Loucy (cell line): Measurements from ENCODE around the gene CCDC91.

Source experiments
- H2AFZ ChIP-seq: fragments of 200-600 bp; sonication (generic); 2 replicates; pipeline ENCODE4 v1.6.0; 2016; ENCODE audit warnings: antibody characterized with exemption, mild to moderate bottlenecking, low read length, moderate library complexity
- H3F3A ChIP-seq: fragments of 200-600 bp; 2 replicates; pipeline ENCODE4 v1.6.0; 2016; ENCODE audit warnings: antibody characterized with exemption, low read depth, mild to moderate bottlenecking
- H3K27me3 ChIP-seq: fragments of 200-600 bp; sonication (generic); 2 replicates; pipeline ENCODE4 v1.6.1; 2014; ENCODE audit warnings: low read length, mild to moderate bottlenecking; ENCODE audit not compliant: insufficient read depth, poor library complexity, severe bottlenecking
- H3K36me3 ChIP-seq: fragments of 200-600 bp; sonication (generic); 2 replicates; pipeline ENCODE4 v1.6.1; 2016; ENCODE audit warnings: low read length; ENCODE audit not compliant: insufficient read depth
- H3K4me1 ChIP-seq: fragments of 200-600 bp; sonication (generic); 2 replicates; pipeline ENCODE4 v1.5.1; 2014; ENCODE audit warnings: low read length, mild to moderate bottlenecking; ENCODE audit not compliant: insufficient read depth, poor library complexity, severe bottlenecking
- H3K4me2 ChIP-seq: fragments of 200-600 bp; sonication (generic); 2 replicates; pipeline ENCODE4 v1.6.0; 2014; ENCODE audit warnings: antibody characterized with exemption, low read length, low read depth, mild to moderate bottlenecking; ENCODE audit not compliant: poor library complexity, severe bottlenecking
- H3K4me3 ChIP-seq: fragments of 200-600 bp; sonication (generic); 2 replicates; pipeline ENCODE4 v1.5.1; 2014; ENCODE audit warnings: low read length, mild to moderate bottlenecking, mixed read lengths; ENCODE audit not compliant: poor library complexity, severe bottlenecking
- H3K79me2 ChIP-seq: fragments of 200-600 bp; sonication (generic); 2 replicates; pipeline ENCODE4 v1.6.1; 2014; ENCODE audit warnings: low read length; ENCODE audit not compliant: insufficient read depth
- H3K9ac ChIP-seq: fragments of 200-600 bp; sonication (generic); 2 replicates; pipeline ENCODE4 v1.6.0; 2014; ENCODE audit warnings: mild to moderate bottlenecking, low read depth, low read length, moderate library complexity; ENCODE audit not compliant: poor library complexity, severe bottlenecking
- H3K9me2 ChIP-seq: fragments of 200-600 bp; sonication (generic); replicated peaks from 2 replicates; pipeline ENCODE4 v1.6.1; 2016; ENCODE audit warnings: low read depth, low read length, mixed read lengths
- H3K9me3 ChIP-seq: fragments of 200-600 bp; sonication (generic); 2 replicates; pipeline ENCODE4 v1.6.1; 2014; ENCODE audit warnings: mild to moderate bottlenecking, antibody characterized with exemption, low read length, low read depth; ENCODE audit not compliant: insufficient read depth
- H4K20me1 ChIP-seq: fragments of 200-600 bp; sonication (generic); 2 replicates; pipeline ENCODE4 v1.6.0; 2014; ENCODE audit warnings: antibody characterized with exemption, low read length, mild to moderate bottlenecking; ENCODE audit not compliant: insufficient read depth, poor library complexity, severe bottlenecking
- CTCF ChIP-seq: fragments of 200-600 bp; sonication (generic); conservative IDR thresholded peaks from 2 replicates; pipeline ENCODE4 v1.5.1; 2014; ENCODE audit warnings: mild to moderate bottlenecking, antibody characterized with exemption, low read length
- EZH2phosphoT487 ChIP-seq: fragments of 200-600 bp; IDR thresholded peaks from 2 replicates; pipeline ENCODE4 v1.6.1; 2018; ENCODE audit warnings: antibody characterized with exemption, mild to moderate bottlenecking, moderate library complexity, borderline replicate concordance

CCDC91 gene

GRCh38 chr12:28585146-28585545 is 394.9 kb downstream of the CCDC91 start:
- H3K79me2 ChIP-seq, result no peaks in the 10 kb centered on the region
- no peak overlapping the region for H3K9ac ChIP-seq

GRCh38 chr12:28586481-28586880 is 396.2 kb downstream of the CCDC91 start:
- no peak overlapping the region for H3K4me2 ChIP-seq
- peaks cover 35% of the 10 kb centered on the region for H3K4me1 ChIP-seq
- no peaks in the 10 kb centered on the region for H4K20me1 ChIP-seq
- H2AFZ ChIP-seq, result no peak overlapping the region
- no peaks in the 10 kb centered on the region for H3F3A ChIP-seq
- H3K36me3 ChIP-seq, result no peaks in the 10 kb centered on the region
- H3K79me2 ChIP-seq, result no peaks in the 10 kb centered on the region
- no peak overlapping the region for H3K9ac ChIP-seq
- H3K27me3 ChIP-seq, result no peaks in the 10 kb centered on the region
- H3K9me3 ChIP-seq, result 0 out of 2 replicates have a peak, but pooled peaks cover under 1% of the 10 kb centered on the region
- H3K9me2 ChIP-seq, result no peaks in the 10 kb centered on the region
- no peak overlapping the region for H3K4me3 ChIP-seq
- no peak for TF ChIP-seq CTCF
- no peak for TF ChIP-seq EZH2phosphoT487

More at GRCh38 chr12:28585146-28585545, 394.9 kb downstream of the CCDC91 start:
- Histone ChIP-seq H3F3A (no peaks in the 10 kb centered on the region), H3K27me3 (no peaks in the 10 kb centered on the region), H3K4me2 (no peak overlapping the region), H3K9me2 (no peaks in the 10 kb centered on the region), H2AFZ (no peak overlapping the region), H3K36me3 (no peaks in the 10 kb centered on the region), H3K9me3 (no peaks in the 10 kb centered on the region), H4K20me1 (no peaks in the 10 kb centered on the region), H3K4me3 (no peak overlapping the region), H3K4me1 (peaks cover 35% of the 10 kb centered on the region)
- TF ChIP-seq EZH2phosphoT487, result no peak
- no peak for TF ChIP-seq CTCF

- Histone ChIP-seq H3K4me1 (no peaks in the 10 kb centered on the region), H3K9me3 (peaks cover 15% of the 10 kb centered on the region), H3K4me3 (no peak overlapping the region), H3K9me2 (no peaks in the 10 kb centered on the region), H3K4me2 (no peak overlapping the region), H4K20me1 (no peaks in the 10 kb centered on the region), H3K36me3 (no peaks in the 10 kb centered on the region), H2AFZ (no peak overlapping the region), H3K9ac (no peak overlapping the region), H3K79me2 (no peaks in the 10 kb centered on the region), H3F3A (no peaks in the 10 kb centered on the region), H3K27me3 (no peaks in the 10 kb centered on the region)
- no peak for TF ChIP-seq EZH2phosphoT487
- no peak for TF ChIP-seq CTCF
These were observed 401.6 kb downstream of the CCDC91 start for GRCh38 chr12:28591831-28592230.
